ENCODE measurements around the gene CIAPIN1.

Gene CIAPIN1

DNA sequence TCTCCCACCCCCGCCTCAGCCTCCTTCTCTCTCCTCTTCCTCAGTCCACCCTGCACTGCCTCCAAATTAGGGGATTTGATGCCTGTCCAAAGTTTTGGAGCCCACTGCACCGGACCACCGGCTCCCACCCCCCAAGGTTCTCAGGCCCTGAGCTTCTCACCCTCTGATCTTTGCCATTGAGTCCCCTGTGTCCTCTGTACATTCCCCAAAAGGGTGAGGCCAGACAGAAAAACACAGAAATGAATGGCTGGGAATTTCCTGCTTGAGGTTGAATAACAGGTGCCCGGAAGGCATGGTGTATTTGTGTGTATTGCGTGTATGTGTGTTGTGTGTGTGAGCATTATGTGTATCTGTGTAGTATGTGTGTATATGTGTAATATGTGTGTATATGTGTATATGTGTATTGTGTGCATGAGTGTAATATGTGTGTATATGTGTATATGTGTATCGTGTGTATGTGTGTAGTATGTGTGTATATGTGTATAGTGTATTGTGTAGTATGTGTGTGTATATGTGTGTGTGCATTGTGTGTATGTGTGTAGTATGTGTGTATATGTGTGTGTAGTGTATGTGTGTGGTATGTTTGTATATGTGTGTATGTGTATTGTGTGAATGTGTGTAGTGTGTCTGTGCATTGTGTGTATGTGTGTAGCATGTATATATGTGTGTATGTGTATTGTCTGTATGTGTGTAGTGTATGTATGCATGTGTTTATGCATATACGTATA lies 58.7 kb downstream of the CIAPIN1 start:
- H3K4me3 ChIP-seq (ENCODE audit: low read depth, low read length), result no peak overlapping the region
- no peak for DNase-seq (ENCODE audit: low read depth)
- TF ChIP-seq, protein P1, sequence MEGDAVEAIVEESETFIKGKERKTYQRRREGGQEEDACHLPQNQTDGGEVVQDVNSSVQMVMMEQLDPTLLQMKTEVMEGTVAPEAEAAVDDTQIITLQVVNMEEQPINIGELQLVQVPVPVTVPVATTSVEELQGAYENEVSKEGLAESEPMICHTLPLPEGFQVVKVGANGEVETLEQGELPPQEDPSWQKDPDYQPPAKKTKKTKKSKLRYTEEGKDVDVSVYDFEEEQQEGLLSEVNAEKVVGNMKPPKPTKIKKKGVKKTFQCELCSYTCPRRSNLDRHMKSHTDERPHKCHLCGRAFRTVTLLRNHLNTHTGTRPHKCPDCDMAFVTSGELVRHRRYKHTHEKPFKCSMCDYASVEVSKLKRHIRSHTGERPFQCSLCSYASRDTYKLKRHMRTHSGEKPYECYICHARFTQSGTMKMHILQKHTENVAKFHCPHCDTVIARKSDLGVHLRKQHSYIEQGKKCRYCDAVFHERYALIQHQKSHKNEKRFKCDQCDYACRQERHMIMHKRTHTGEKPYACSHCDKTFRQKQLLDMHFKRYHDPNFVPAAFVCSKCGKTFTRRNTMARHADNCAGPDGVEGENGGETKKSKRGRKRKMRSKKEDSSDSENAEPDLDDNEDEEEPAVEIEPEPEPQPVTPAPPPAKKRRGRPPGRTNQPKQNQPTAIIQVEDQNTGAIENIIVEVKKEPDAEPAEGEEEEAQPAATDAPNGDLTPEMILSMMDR (IDR thresholded peaks at IDR 0.05; ENCODE audit: control insufficient read depth, extremely low read depth, insufficient read depth), result no peak

DNA sequence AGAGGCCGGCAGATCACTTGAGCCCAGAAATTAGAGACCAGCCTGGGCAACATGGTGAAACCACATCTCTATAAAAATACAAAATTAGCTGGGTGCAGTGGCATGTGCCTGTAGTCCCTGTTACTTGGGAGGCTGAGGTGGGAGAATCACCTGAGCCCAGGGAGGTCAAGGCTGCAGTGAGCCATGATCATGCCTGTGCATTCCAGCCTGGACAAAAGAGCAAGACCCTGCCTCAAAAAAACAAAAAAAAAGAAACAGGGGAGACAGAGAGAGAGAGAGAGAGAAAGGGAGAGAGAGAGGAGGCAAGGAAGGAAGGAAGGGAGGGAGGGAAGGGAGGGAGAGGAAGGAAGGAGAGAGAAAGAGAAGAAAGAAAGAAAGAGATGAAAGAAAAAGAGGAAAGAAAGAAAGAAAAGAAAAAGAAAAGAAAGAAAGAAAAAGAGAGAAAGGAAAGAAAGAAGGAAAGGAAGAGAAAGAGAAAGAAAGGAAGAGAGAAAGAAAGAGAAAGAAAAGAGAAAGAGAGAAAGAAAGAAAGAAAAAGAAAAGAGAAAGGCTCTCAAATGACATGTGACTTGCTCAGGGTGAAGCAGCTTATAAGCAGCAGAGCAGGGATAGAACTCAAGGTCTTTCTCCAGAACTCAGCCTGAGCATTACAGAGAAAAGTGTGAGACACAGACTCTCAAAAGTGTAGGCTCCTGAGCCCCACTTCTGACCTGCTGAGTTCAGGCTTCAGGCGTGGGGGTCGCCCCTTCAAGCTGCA lies 59.4 kb downstream of the CIAPIN1 start:
- H3K4me3 ChIP-seq (ENCODE audit: low read depth, low read length), result no peak overlapping the region
- TF ChIP-seq, protein P1 (IDR thresholded peaks at IDR 0.05; ENCODE audit: control insufficient read depth, extremely low read depth, insufficient read depth), result no peak
- no peak for DNase-seq (ENCODE audit: low read depth)

DNA sequence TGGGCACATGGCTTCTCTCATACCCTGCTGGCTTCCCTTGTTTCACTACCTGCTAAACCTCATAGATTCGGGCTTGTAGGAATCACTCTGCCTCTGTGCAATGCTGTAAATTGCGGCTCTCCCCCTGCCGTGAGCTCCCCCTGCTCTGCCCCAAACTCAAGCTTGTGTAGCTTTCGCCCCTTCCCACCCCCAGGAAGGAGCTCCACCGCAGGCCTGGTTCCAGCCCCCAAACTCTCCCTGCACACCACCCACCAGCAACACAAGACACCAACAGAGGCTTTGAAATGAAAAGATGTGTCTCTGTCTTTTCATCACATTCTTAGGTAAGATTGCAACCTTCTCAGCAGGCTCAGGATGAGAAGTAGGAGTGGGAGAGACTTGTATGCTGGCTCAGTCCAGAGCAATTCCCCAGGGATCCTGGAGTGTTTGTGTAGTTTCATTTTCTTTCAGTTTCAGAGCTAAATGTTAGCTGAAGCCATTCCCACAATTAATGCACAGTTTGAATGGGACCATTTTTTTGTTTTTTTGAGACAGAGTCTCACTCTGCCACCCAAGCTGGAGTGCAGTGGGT lies 60.7 kb downstream of the CIAPIN1 start:
- TF ChIP-seq, protein P1 (IDR thresholded peaks at IDR 0.05; ENCODE audit: control insufficient read depth, extremely low read depth, insufficient read depth), result no peak
- H3K4me3 ChIP-seq (ENCODE audit: low read depth, low read length), result no peak overlapping the region
- no peak for DNase-seq (ENCODE audit: low read depth)

DNA sequence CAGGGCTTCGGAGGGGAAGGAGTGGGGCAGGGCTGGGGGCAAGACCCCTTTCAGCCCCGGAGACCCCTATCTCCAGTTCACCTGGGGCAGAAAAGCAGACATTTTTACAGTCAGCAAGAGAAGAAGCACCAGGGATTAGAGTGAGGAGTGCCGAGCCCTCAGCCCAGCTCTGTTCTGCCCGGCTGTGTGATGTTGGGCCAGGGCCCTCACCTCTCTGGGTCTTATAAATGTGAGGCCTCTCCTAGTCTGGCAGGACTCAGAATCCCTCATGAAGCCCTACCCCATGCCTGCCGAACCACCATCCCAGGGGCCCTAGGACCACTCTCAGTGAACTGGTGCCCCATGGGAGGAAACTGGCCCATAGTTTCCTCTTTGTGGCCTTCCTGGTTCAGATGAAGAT lies 62.1 kb downstream of the CIAPIN1 start:
- TF ChIP-seq, protein P1 (IDR thresholded peaks at IDR 0.05; ENCODE audit: control insufficient read depth, extremely low read depth, insufficient read depth), result no peak

DNA sequence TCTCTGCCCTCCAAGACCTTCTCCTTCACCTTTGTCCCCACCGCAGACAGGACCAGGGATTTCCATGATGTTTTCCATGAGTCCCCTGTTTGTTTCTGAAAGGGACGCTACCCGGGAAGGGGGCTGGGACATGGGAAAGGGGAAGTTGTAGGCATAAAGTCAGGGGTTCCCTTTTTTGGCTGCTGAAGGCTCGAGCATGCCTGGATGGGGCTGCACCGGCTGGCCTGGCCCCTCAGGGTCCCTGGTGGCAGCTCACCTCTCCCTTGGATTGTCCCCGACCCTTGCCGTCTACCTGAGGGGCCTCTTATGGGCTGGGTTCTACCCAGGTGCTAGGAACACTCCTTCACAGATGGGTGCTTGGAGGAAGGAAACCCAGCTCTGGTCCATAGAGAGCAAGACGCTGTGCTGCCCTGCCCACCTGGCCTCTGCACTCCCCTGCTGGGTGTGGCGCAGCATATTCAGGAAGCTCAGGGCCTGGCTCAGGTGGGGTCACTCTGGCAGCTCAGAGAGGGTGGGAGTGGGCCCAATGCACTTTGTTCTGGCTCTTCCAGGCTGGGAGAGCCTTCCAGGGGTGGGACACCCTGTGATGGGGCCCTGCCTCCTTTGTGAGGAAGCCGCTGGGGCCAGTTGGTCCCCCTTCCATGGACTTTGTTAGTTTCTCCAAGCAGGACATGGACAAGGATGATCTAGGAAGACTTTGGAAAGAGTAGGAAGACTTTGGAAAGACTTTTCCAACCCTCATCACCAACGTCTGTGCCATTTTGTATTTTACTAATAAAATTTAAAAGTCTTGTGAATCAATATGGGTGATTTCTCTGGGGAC lies 62.7 kb downstream of the CIAPIN1 start:
- TF ChIP-seq, protein P1 (IDR thresholded peaks at IDR 0.05; ENCODE audit: control insufficient read depth, extremely low read depth, insufficient read depth), result no peak
- no peak overlapping the region for H3K4me3 ChIP-seq (ENCODE audit: low read depth, low read length)
- DNase-seq (ENCODE audit: low read depth), result no peak

More for the DNA sequence above, 62.1 kb downstream of the CIAPIN1 start:
- no peak for DNase-seq (ENCODE audit: low read depth)
- no peak overlapping the region for H3K4me3 ChIP-seq (ENCODE audit: low read depth, low read length)
